KOPT-K1 (cell line): ENCODE measurements around the gene MOGAT1.
"Not testable (repeated sequence)": the region's sequence is repeated elsewhere in the genome, so short reads cannot be mapped to it uniquely, and the experiment has no call there.

Experiments used
- H3K27ac ChIP-seq: fragments of 200-600 bp; sonication (generic); 2 replicates; pipeline ENCODE4 v1.5.1; 2016; ENCODE audit warnings: antibody characterized with exemption, mild to moderate bottlenecking, low read depth, low read length; ENCODE audit not compliant: poor library complexity, severe bottlenecking
- H3K36me3 ChIP-seq: fragments of 200-600 bp; sonication (generic); 2 replicates; pipeline ENCODE4 v1.5.1; 2017; ENCODE audit warnings: antibody characterized with exemption, mild to moderate bottlenecking, low read length, moderate library complexity; ENCODE audit not compliant: insufficient read depth
- H3K9me3 ChIP-seq: fragments of 200-600 bp; sonication (generic); 2 replicates; pipeline ENCODE4 v1.5.1; 2017; ENCODE audit warnings: antibody characterized with exemption, low read length, mild to moderate bottlenecking; ENCODE audit not compliant: insufficient read depth, poor library complexity, severe bottlenecking

Gene MOGAT1

DNA sequence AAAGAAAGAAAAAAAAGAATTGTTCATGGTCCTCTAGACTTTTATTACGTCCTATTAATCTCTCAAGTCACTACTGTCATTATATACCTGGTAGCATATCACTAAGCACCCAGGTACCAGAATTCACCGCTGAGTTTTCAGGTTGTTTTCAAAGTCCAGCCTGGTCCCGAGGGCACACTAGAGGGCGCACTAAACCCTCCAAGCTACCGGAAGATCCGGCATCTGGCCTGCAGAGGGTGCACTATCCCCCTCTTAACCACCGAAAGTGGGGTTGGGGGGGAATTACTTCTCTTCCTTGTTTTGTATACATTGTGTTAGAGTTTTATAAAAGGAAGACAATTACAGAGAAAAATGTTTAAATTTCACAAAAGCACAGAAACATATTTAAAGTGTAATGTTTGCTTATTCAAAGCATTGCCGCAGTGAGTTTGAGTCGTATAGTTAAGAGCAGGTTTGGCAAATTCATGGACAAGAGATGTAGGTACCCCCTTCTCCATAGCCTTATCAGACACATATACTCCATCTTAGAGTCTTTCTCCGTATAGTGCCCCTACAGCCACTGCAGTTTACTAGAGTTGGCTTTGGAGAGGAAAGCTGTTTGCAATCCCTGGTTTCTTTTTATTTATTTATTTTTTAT is 19.2 kb downstream of the MOGAT1 start:
- Histone ChIP-seq H3K9me3 (no peaks in the 10 kb centered on the region), H3K27ac (no peak overlapping the region), H3K36me3 (no peaks in the 10 kb centered on the region)

DNA sequence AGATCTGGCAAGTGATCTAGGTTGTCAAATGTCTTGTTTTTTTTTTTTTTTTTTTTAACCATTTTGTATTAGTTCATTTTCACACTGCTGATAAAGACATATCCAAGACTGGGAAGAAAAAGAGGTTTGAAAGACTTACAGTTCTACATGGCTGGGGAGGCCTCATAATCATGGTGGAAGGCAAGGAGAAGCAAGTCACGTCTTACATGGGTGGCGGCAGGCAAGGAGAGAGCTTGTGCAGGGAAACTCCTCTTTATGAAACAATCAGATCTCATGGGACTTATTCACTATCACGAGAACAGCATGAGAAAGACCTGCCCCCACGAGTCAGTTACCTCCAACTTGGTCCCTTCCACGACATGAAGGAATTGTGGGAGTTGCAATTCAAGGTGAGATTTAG is 22.0 kb downstream of the MOGAT1 start:
- H3K9me3 ChIP-seq, H3K27ac ChIP-seq, H3K36me3 ChIP-seq: not testable (repeated sequence)

DNA sequence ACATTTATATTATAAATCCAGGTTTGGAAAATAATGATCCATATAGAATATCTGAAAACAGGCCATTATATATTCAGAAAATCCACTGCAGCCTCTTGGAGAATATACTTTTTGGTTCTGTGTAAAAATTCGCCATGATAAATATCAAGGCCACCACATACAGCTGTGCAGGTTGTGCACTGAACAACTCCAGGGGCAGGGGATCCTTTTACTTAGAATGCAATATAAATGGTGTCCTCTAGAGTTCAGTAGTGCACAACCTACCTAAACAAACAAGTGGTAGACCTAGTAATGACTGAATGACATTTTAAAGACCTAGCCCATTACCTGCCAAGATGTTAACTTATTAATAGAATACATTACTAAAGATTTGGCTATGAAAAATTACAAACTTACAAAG is 22.4 kb downstream of the MOGAT1 start:
- H3K9me3 ChIP-seq = no peaks in the 10 kb centered on the region

DNA sequence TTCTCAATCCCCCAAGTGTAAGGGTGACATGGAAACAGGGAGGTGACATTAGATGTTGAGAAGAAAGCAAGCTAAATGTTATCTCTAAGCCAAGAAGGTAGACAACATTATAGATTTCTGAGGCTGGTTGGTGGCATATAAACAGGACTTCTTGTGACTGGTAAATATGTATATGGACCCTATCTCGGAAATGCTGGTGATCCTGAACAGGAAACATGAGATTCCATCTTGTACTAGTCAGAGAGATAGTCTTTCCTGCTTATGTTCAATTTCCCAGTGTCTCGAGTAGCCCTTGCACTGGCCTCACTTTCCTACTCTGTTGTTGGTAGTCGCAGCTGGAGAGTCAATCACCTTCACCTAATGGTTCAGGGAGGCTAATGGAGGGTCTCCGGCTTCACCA is 26.8 kb downstream of the MOGAT1 start:
- Histone ChIP-seq H3K9me3 (no peaks in the 10 kb centered on the region), H3K36me3 (no peaks in the 10 kb centered on the region), H3K27ac (no peak overlapping the region)

More for the DNA sequence above, 22.4 kb downstream of the MOGAT1 start:
- Histone ChIP-seq H3K36me3 (no peaks in the 10 kb centered on the region), H3K27ac (no peak overlapping the region)

DNA sequence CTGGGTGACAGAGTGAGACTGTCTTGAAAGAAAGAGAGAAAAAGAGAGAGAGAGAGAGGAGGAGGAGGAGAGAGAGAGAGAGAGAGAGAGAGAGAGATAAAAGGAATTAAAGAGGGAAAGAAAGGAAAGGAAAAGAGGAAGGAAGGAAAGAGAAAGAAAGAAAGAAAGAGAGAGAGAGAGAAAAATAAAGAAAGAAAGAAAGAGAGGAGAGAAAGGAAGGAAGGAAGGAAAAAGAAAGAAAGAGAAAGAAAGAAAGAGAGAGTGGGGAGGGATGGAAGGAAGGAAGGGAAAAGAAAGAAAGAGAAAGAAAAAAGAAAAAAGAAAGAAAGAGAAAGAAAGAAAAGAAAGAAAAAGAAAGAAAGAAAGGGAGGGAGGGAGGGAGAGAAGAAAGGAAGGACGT is 29.8 kb downstream of the MOGAT1 start:
- Histone ChIP-seq H3K36me3 (no peaks in the 10 kb centered on the region), H3K9me3 (no peaks in the 10 kb centered on the region)

DNA sequence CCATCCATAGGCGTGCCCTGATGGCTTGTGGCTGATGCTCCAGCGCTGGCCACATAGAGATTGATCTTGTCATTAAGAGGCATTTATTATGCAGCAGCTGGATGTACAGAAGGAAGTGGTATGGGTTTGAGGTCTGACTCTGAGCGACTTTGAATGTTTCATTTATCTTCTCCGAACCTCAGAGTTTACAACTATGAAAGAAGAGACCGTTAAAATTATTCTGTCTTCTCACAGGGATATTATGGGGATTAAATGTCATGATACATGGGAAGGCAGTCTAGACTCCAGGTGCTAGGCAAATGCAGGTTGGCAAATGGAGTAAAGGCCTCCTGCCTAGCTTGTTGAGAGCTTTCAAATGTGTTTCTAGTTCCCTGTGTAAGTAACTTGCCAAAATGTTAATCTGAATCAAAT is 30.3 kb downstream of the MOGAT1 start:
- no peaks in the 10 kb centered on the region for H3K9me3 ChIP-seq
- no peaks in the 10 kb centered on the region for H3K36me3 ChIP-seq
- no peak overlapping the region for H3K27ac ChIP-seq

More for the DNA sequence above, 29.8 kb downstream of the MOGAT1 start:
- H3K27ac ChIP-seq = no peak overlapping the region

DNA sequence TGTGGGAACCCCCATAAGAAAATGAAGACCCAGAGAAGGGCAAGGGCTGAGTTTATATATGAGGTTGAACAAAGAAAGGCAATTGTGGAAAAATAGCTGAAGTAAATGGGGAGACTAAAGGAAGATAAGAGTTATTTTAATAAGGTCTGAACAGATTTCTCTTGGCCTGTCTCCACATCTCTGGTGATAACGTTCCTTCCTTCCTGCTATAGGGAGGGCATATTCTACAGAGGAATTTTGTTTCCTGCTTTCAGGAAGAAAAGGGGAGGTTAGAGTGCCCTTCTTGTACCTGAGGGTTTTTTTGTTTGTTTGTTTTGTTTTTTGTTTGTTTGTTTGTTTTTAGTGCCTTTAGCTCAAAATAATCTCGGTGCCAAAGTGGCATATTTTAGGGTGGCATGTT is 31.6 kb downstream of the MOGAT1 start:
- Histone ChIP-seq H3K9me3 (no peaks in the 10 kb centered on the region), H3K36me3 (no peaks in the 10 kb centered on the region), H3K27ac (no peak overlapping the region)

DNA sequence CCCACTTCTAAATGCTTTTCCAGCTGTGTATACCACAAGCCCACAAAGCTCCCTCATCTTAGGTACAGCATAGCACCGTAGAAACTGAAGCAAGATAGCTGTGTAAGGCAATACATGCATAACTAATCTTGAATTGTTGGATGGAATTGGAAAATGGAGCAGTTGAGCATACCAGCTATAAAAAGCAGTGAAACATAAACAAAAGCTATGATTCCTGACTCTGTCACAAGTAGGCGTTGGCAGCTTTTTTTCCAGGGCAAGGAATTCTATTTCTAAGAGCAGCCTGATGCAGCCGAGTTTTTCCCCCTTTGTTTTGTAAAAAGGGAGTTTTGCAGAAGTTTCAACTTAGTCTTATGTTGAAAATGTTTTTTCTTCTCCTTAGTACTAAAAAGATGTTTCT is 32.4 kb downstream of the MOGAT1 start:
- Histone ChIP-seq H3K9me3 (no peaks in the 10 kb centered on the region), H3K27ac (no peak overlapping the region), H3K36me3 (no peaks in the 10 kb centered on the region)

DNA sequence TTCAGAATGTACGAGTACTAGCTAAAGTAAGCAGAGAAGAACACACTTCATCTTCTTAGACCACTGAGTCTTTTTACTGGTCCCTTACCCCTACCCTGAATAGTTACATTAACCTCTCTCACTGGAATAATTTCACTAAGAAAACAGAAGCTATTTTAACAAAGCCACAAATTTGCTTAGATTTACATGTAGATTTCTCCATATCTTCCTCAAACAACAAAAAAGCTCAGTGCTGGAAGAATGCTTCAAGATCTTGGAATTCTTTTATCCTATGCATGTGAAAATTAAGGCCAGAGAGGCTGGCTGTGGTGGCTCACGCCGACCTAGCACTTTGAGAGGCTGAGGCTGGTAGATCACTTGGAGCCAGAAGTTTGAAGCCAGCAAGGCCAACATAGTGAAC is 35.2 kb downstream of the MOGAT1 start:
- H3K36me3 ChIP-seq = no peaks in the 10 kb centered on the region
- H3K27ac ChIP-seq = no peak overlapping the region
- H3K9me3 ChIP-seq = no peaks in the 10 kb centered on the region

DNA sequence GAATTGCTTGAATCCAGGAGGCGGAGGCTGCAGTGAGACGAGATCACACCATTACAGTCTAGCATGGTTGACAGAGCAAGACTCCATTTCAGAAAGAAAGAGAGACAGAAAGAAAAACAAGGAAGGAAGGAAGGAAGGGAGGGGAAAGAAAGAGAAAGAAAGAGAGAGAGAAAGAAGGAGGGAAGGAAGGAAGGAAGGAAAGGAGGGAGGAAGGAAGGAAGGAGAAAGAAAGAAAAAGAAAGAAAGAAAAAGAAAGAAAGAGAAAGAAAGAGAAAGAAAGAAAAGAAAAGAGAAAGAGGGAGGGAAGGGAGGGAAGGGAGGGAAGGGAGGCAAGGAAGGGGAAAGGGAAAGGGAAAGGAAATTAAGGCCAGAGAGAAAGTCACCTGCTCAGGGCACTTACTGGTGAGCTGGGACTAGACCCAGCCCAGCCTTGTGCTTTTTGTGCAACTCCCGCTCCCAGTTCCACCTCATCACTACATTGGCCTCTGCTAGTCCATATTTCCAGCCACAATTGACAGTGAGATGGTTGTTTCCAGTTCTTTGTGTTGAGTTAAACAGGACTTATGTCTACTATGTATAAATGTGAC is 35.7 kb downstream of the MOGAT1 start:
- Histone ChIP-seq H3K36me3 (no peaks in the 10 kb centered on the region), H3K27ac (no peak overlapping the region), H3K9me3 (no peaks in the 10 kb centered on the region)

DNA sequence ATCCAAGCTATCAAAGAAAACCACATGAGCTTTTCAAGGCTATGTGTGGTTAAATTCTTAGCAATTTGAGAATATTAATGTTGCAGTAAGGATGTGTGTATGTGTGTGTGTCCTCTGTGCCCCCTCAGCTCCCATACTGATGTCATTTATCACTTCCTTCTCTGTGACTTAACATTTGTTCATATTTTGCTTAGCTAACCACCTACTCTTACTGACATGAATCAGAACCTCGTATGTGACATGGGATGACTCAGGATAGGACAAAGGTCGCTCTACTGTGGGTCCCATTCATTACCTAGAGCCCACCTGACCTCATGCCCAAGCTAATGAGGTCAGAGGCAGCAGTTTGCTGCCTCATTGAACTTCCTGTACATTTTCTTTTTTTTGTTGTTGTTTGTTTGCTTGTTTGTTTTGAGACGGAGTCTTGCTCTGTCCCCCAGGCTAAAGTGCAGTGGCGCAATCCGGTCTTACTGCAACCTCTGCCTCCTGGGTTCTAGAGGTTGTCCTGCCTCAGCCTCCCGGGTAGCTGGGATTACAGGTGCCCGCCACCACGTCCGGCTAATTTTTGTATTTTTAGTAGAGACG is 36.3 kb downstream of the MOGAT1 start:
- Histone ChIP-seq H3K36me3 (no peaks in the 10 kb centered on the region), H3K9me3 (no peaks in the 10 kb centered on the region), H3K27ac (no peak overlapping the region)

DNA sequence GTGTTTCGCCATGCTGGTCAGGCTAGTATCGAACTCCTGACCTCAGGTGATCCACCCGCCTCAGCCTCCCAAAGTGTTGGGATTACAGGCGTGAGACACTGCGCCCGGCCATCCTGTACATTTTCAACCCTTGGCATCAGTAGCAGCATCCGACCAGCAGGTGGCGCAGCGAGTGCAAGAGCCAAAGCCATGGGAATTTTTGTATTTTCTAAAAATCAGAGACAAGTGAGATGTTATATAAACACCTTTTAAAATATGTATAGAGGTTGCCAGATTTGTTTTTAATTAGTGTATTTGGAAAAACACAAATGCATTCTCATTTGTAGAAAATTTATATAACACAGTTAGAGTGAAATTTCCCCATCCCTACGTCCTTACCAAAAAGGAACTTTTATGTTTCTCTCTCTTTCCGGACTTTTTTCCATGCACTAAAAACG is 36.8 kb downstream of the MOGAT1 start:
- H3K27ac ChIP-seq = no peak overlapping the region
- H3K36me3 ChIP-seq = no peaks in the 10 kb centered on the region
- H3K9me3 ChIP-seq = no peaks in the 10 kb centered on the region

DNA sequence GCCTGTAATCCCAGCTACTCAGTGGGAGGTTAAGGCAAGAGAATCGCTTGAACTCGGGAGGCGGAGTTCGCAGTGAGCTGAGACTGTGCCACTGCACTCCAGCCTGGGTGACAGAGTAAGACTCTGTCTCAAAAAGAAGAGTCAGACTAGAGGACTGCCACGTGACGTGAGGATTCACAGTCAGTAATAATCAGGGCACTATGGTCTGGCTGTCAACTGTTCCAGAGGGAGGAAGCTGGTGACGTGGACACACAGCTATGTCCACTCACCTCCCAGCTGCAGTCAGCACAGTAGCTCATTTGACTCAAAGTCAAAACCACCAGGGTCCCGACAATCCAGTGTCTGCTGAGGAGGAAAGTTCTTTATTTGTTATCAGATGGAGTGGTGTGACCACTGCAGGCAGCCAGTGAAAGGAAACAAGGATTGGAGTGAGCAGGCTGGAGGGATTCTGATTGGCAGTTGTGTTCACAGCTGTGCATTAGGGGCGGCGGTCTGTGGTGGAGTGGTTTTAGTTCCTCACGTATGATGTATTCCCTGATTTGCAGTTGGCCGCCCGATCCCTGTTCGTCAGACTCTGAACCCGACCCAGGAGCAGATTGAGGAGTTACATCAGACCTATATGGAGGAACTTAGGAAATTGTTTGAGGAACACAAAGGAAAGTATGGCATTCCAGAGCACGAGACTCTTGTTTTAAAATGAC is 37.9 kb downstream of the MOGAT1 start:
- no peaks in the 10 kb centered on the region for H3K9me3 ChIP-seq
- H3K36me3 ChIP-seq = no peaks in the 10 kb centered on the region
- H3K27ac ChIP-seq = no peak overlapping the region

DNA sequence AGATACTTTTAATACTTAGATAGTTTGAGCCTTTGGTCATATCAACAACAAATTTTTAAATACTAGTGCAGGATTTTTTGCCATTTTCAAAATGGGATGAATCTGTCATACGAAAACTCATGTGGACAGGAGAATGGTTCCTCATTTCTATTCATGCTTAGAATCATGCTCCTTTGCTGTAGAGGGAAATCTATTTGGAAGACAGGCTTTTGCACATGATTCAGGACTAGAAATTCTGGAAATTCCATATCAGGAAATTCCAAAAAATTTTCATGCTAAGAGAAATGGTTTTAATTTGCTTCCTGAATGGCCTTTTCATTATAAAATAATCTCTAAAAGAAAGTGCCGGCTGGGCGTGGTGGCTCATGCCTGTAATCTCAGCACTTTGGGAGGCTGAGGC is 39.3 kb downstream of the MOGAT1 start:
- Histone ChIP-seq H3K9me3 (no peaks in the 10 kb centered on the region), H3K27ac (no peak overlapping the region), H3K36me3 (no peaks in the 10 kb centered on the region)

DNA sequence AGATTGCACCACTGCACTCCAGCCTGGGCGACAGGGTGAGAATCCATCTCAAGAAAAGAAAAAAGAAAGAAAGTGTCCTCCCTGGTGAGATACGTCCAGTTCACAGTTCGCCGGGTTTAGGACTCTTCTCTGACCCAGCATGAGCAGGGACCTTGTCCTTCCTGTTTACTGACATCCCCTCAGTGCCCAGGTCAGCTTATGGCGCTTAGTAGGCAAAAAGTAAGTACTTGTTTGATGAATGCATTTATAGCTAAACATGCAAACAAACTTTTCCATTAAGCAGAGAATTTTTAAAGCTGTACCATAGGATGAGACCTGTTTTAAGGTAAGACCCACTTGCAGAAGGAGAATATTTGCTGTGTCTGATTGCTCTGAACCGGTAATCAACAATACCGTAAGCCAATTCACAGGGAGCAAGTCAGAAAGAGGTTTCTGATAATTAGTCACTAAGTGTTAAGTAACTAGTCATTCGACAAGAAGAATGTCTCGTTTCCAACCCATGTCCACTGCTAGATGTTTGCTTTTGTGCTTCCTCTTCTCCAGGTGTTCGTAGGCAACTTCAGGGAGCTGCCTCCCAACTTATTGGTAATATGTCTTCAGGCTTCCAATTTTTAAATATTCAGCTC is 40.0 kb downstream of the MOGAT1 start:
- Histone ChIP-seq H3K27ac (no peak overlapping the region), H3K36me3 (no peaks in the 10 kb centered on the region), H3K9me3 (no peaks in the 10 kb centered on the region)
